HG03442 (cell line): ENCODE results near the gene RPS2.
"Not testable (repeated sequence)": the region's sequence is repeated elsewhere in the genome, so short reads cannot be mapped to it uniquely, and the experiment has no call there.

Experiments used
- ATAC-seq: cut with Tn5 transposase; IDR thresholded peaks from one replicate; pipeline ENCODE4 v1.9.1; 2021; ENCODE audit warnings: mild to moderate bottlenecking, moderate library complexity; ENCODE audit not compliant: unreplicated experiment

Gene RPS2

GRCh38 chr16:1964506-1965395, at the start of gene RPS2:
Gene RPS2, minus strand, starts transcription at chr16:1964826. Its CDS starts 201 bp downstream, at chr16:1964625.
- ATAC-seq: peak; percentile 85

DNA sequence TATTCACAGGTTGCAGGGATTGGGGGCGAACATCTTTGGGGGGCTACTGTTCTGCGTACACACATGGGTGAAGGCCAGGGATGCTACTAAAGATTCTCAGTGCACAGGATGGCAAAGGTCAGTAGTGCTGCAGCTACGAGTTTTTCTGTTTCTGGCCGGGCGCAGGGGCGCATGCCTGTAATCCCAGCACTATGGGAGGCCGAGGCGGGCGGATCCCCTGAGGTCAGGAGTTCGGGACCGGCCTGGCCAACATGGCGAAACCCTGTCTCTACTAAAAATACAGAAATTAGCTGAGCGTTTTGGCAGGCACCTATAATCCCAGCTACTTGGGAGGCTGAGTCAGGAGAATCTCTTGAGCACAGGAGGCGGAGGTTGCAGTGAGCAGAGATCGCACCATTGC, 48.9 kb upstream of the RPS2 start:
- no peak for ATAC-seq

DNA sequence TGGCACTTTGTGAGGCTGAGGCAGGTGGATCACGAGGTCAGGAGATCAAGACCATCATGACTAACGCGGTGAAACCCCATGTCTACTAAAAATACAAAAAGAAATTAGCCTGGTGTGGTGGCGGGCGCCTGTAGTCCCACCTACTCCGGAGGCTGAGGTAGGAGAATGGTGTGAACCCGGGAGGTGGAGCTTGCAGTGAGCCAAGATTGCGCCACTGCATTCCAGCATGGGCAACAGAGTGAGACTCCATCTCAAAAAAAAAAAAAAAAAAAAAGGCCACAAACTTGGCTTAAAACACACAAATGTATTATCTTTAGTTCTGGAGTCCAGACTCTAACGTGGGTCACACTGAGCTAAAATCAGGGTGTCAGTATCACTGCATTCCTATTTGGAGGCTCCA, 47.1 kb upstream of the RPS2 start:
- not testable (repeated sequence) for ATAC-seq

DNA sequence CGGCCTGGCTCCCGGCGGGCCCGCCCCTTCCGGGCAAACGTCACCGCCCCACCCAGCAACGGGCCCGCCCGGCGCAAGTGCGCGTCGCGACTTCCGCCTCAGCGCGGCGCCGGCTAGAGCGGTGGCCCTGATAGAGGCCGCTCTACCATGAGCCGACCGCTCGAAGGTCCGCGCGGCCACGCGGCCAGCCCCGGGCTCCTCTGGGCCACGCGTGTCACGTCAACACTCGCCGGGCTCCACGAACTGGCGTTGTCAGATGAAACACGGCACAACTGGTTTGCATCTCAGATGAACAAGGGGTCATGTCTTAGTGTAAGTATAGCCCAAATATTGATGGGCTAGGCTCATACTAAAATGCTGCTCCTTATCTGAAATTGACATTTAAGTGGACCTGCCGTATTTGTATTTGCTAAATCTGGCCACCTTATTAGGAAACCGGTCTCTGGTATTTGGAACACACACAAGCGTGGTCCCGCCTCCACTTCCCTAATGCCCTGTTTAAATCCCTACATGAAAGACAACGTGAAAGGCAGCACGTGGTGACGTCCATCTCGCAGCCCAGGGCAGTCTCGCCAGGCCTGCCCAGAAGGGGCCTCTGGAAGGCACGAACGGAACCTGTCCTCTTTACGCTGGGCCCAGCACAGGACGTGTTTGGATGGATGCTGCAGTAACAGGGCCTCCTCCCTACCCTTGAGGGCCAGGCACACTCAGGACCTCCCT, 45.3 kb upstream of the RPS2 start, which contains the start of gene ZNF598:
ZNF598 (minus strand) TSS at position 31 of the 720 bp plus-strand sequence.
- peak; percentile 74 for ATAC-seq

DNA sequence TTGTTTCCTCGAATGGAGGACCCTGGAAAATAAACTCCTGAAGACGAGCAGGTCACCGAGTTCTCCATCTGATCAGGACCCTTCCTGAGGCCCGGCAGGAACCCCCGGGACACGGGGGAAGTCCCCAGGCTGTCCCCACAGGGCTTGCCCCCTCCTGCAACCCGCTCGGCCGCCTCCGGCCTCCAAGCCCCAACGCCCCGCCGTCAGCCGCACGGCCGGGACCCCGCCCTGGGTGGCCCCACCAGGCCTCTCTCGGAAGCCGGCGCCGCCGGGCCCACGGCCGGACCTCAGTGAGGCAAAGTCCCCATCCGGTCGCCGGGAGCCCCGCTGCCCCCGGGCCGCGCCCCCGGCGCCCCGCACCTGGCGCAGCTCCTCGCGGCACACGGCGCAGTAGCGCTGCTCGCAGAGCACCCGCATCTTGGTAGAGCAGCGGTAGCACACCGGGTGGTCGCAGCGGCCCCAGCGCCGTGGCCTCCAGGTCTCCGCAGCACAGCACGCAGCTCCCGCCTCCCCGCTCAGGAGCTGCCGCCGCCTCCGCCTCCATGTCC, 44.6 kb upstream of the RPS2 start:
- peak; percentile 28 for ATAC-seq

DNA sequence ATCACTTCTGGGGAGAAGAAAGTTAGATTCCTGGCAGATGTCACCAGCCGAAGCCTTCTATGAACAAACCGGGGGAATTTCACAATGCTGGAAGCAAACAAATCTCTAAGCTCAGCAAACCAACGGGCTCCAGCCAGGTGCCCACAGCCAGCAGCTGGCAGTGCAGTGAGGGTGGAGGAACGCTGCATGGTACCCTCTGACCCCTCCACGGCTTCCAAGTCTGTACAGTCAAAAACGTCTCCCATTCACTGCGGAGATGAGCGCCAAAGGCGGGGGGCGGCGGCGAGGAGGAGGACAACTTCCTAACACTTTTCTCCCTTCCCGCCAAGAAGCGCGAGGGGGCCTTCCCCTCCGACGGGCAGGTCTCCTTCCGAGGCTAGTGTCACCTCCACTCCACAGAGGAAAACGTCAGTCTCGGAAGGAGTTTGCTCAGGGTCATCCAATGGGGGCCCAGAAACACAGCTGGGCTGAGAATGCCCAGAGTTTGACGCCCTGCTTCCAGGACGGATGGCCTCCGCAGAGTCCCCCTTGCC, 44.1 kb upstream of the RPS2 start:
- ATAC-seq: no peak

- ATAC-seq: no peak
Observed at GRCh38 chr16:2008009-2008526, 43.4 kb upstream of the RPS2 start.

- ATAC-seq: no peak
Observed at GRCh38 chr16:2007081-2007836, 42.6 kb upstream of the RPS2 start.

- no peak for ATAC-seq
Observed at GRCh38 chr16:2006317-2006716, 41.7 kb upstream of the RPS2 start.

DNA sequence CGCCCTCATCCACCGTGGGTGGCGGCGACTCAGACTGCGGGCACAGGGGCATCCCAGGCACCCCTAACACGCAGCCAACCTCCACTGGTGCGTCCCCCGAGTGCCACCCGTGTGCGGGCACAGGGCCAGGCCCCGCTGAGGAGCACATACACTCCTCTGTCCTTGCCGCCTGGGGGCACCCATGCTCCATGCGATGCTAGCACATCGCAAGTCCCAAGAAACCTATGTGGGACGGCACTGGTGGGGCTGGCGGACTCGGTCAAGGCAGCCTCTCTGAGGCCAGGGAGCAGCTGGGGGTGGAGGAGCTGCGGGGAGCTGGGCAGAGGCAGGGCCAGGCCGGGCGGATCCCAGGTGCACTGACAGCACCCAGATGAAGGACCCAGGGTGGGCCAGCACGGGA, 41.0 kb upstream of the RPS2 start:
- no peak for ATAC-seq

DNA sequence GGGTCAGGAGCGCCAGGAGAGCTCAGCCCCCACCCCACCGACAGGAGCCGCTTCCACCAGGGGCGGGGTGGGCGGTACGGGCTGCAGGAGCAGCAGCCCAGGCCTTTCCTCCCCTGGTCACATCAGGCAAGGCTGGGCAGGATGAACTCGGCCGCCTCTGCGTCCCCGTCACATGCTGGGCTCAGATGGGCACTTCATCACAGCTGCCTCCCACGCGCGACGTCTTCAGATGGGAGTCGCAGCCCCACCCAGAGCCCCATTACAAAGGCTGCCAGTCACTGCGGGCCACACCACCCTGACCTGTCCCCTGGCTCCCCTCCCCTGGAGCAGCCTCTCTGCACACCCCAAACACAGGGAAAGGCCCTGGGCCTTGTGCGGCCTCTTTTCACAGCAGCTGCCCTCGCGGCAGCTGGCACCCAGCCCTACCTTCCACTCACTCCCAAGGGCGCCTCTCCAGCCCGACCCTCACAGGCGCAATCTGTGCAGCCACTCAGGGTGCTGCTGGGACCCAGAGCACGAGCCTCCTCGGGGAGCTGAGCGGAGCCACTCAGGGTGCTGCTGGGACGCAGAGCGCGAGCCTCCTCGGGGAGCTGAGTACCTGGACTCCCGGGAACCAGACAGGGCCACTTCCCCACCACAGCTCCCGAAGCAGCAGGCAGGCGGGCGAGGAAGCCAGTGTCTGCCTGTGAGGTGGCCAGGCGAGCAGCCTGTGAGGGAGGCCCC, 40.3 kb upstream of the RPS2 start:
- no peak for ATAC-seq

DNA sequence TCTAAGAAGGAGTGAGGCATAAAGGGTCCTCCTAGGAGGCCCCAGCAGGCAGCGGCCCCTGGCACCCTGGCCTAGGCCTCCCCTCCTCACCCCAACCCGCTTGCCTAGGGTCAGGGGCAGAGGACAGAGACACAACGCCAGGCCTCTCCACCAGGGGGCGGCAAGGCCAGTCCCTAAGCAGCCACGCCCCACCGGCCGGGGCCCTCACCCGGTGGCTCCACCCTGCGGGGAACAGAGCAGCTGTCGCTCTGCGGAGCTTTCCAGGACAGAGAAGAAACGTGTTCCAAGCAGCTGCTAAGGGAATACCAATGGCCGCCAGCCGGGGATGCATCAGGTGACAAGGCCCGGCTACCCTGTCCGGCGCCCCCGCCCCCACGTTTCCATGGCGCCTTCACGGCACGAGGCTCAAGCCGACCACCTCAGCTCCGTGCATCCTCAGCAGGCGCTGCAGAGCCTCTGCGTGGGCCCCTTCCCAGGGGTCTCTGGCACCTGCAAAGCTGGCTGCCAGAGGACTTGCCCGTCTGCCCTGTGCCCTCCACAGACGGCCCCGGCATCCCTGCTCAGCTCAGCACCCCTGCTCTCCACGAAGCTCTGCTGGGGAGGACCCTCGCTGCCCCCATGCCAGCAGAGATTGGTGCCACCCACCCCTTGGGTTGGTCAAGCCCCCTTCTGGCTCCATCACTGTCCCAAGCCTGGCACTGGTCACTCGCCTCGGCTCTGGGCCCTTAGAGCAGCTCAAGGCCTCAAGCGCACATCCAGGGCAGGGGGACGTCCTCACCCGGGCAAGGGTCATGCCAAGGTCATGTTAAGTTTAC, 39.4 kb upstream of the RPS2 start:
- ATAC-seq: peak; percentile 70

GRCh38 chr16:2003231-2003826, 38.7 kb upstream of the RPS2 start:
- no peak for ATAC-seq

- no peak for ATAC-seq
Observed at GRCh38 chr16:2002406-2003230, 38.0 kb upstream of the RPS2 start.

GRCh38 chr16:2001456-2002355, 37.1 kb upstream of the RPS2 start:
- no peak for ATAC-seq

DNA sequence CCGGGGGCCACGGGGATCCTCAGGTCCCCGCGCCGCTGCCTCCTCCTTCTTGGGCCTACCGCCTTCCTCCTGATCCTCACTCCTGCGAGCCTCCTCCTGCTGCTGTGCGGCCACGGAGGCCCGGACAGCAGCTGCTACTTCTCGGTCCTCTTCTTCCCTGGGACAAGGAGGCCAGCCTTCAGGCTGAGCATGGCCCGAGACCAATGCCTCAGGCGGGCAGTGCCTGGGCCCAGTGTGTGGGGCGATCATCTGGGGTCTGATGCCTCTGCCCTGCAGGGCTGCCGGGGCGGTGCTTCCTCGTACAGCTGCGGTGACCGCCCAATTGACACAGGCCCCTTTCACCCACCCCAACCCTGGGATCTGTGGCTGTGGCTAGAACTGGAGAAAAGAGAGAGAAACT, 36.4 kb upstream of the RPS2 start:
- no peak for ATAC-seq
